HEK293 (cell line): ENCODE data around the gene NDST3.

Experiments
- CTCF ChIA-PET: fragments of 350-600 bp; formaldehyde crosslinking; extraction: SDS; loops from one replicate; lab custom pipeline; 2021; ENCODE audit warnings: antibody characterized with exemption; lab: Yijun Ruan, JAX
- POLR2A ChIA-PET: fragments of 300-600 bp; formaldehyde crosslinking; extraction: SDS; loops from one replicate; lab custom pipeline; 2020; ENCODE audit warnings: antibody characterized with exemption, inconsistent platforms; lab: Yijun Ruan, JAX
- H3K27ac ChIP-seq: fragments of 200-500 bp; sonication (Bioruptor generic); 2 replicates; pipeline ENCODE4 v1.5.1; 2014; ENCODE audit warnings: low read depth, low read length, control low read depth, inconsistent platforms; ENCODE audit errors: extremely low read depth
- H3K36me3 ChIP-seq, 2 experiments: fragments of 200-500 bp in 1 of 2; sonication (Bioruptor generic) in 1 of 2; 1 replicate in 1 of 2; 2 replicates in 1 of 2; pipeline ENCODE4 v1.5.1; 2014 to 2017; ENCODE audit warnings: inconsistent platforms in 2 of 2, low read length in 2 of 2; ENCODE audit not compliant: control insufficient read depth in 2 of 2, insufficient read depth in 1 of 2
- H3K4me1 ChIP-seq: fragments of 200-500 bp; sonication (Bioruptor generic); 2 replicates; pipeline ENCODE4 v1.5.1; 2014; ENCODE audit warnings: mild to moderate bottlenecking, low read length, inconsistent platforms; ENCODE audit not compliant: control insufficient read depth, insufficient read depth
- H3K4me3 ChIP-seq: 2 replicates; pipeline ENCODE4 v1.5.1; 2011; ENCODE audit warnings: low read depth, mild to moderate bottlenecking, control low read depth, low read length, moderate library complexity
- H3K9me3 ChIP-seq: fragments of 200-500 bp; sonication (Bioruptor generic); 2 replicates; pipeline ENCODE4 v1.5.1; 2014; ENCODE audit warnings: low read depth, low read length, inconsistent platforms; ENCODE audit not compliant: control insufficient read depth, insufficient read depth
- GFI1B ChIP-seq: fragments of 450-650 bp; formaldehyde crosslinking; IDR thresholded peaks from 2 replicates; pipeline ENCODE4 v1.5.1; 2016; ENCODE audit warnings: missing biosample characterization, missing genetic modification characterization
- MYNN ChIP-seq: fragments of 450-650 bp; formaldehyde crosslinking; IDR thresholded peaks from 2 replicates; pipeline ENCODE4 v1.5.1; 2016; ENCODE audit warnings: missing biosample characterization, missing genetic modification characterization, borderline replicate concordance
- PRDM6 ChIP-seq: fragments of 450-650 bp; formaldehyde crosslinking; IDR thresholded peaks from 2 replicates; pipeline ENCODE4 v1.5.1; 2017; ENCODE audit warnings: missing biosample characterization, missing genetic modification characterization
- SP3 ChIP-seq: fragments of 450-650 bp; formaldehyde crosslinking; IDR thresholded peaks from 2 replicates; pipeline ENCODE4 v1.5.1; 2016; ENCODE audit warnings: missing biosample characterization, missing genetic modification characterization
- ZNF10 ChIP-seq: fragments of 450-650 bp; formaldehyde crosslinking; IDR thresholded peaks from 2 replicates; pipeline ENCODE4 v1.5.1; 2017; ENCODE audit warnings: missing biosample characterization, missing genetic modification characterization
- ZNF23 ChIP-seq: fragments of 450-650 bp; formaldehyde crosslinking; IDR thresholded peaks from 2 replicates; pipeline ENCODE4 v1.5.1; 2016; ENCODE audit warnings: missing biosample characterization, missing genetic modification characterization, borderline replicate concordance
- ZNF324 ChIP-seq: fragments of 450-650 bp; formaldehyde crosslinking; IDR thresholded peaks from 2 replicates; pipeline ENCODE4 v1.5.1; 2016; ENCODE audit warnings: missing biosample characterization, missing genetic modification characterization
- ZNF341 ChIP-seq: fragments of 450-650 bp; formaldehyde crosslinking; IDR thresholded peaks from 2 replicates; pipeline ENCODE4; 2016; ENCODE audit warnings: low read depth, missing biosample characterization, missing genetic modification characterization
- ZNF394 ChIP-seq: fragments of 450-650 bp; formaldehyde crosslinking; IDR thresholded peaks from 2 replicates; pipeline ENCODE4 v1.5.1; 2016; ENCODE audit warnings: missing biosample characterization, missing genetic modification characterization, mild to moderate bottlenecking, moderate library complexity, borderline replicate concordance
- ZNF501 ChIP-seq: fragments of 450-650 bp; formaldehyde crosslinking; IDR thresholded peaks from 2 replicates; pipeline ENCODE4 v1.5.1; 2016; ENCODE audit warnings: missing biosample characterization, missing genetic modification characterization
- ZNF518A ChIP-seq: fragments of 450-650 bp; formaldehyde crosslinking; conservative IDR thresholded peaks from 2 replicates; pipeline ENCODE4 v1.5.1; 2016; ENCODE audit warnings: low read depth, missing biosample characterization, missing genetic modification characterization
- ZNF585B ChIP-seq: fragments of 450-650 bp; formaldehyde crosslinking; IDR thresholded peaks from 2 replicates; pipeline ENCODE4 v1.5.1; 2016; ENCODE audit warnings: missing biosample characterization, missing genetic modification characterization
- ZNF837 ChIP-seq: fragments of 450-650 bp; formaldehyde crosslinking; IDR thresholded peaks from 2 replicates; pipeline ENCODE4 v1.5.1; 2016; ENCODE audit warnings: missing biosample characterization, missing genetic modification characterization
- TF ChIP-seq, protein P1 (sequence below): fragments of 450-650 bp; formaldehyde crosslinking; IDR thresholded peaks from 2 replicates; pipeline ENCODE4 v1.5.1; 2017; ENCODE audit warnings: missing biosample characterization, missing genetic modification characterization
- TF ChIP-seq, protein P2 (sequence below): fragments of 450-650 bp; formaldehyde crosslinking; IDR thresholded peaks from 2 replicates; pipeline ENCODE4 v1.5.1; 2016; ENCODE audit warnings: missing biosample characterization, missing genetic modification characterization

Gene NDST3

DNA sequence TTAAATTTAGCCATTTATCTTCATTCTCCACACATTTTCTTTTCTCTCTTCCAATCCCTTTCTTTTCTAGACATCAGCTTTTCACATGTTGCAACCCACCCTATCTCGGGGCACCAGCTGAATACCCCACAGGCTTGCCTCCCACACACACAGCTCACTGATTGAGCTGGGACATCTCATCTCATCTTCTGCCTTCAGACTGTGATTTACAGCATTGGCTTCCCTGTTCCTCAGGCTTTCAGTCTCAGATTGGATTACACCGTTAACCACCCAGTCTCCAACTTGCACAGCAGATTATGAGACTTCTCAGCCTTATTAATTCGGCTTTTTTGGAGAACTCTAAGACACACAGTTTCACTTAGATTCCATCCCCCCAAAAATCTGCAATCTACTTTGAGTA is 224.8 kb downstream of the NDST3 start (continued):
- TF ChIP-seq PRDM6: no peak
- no peak for TF ChIP-seq ZNF837 (tag by site-specific recombination)
- no peak for TF ChIP-seq GFI1B (tag by site-specific recombination)
- no peak for TF ChIP-seq ZNF10 (tag by site-specific recombination)
- no peak for TF ChIP-seq ZNF394
- TF ChIP-seq ZNF324: no peak
- no peak for TF ChIP-seq SP3 (tag by site-specific recombination)
- no peak for TF ChIP-seq ZNF23 (tag by site-specific recombination)
- no peak for TF ChIP-seq ZNF341 (tag by site-specific recombination)

GRCh38 chr4:118260309-118260708 is 226.0 kb downstream of the NDST3 start:
- Histone ChIP-seq H3K9me3 (no peaks in the 10 kb centered on the region), H3K36me3 (no peaks in the 10 kb centered on the region), H3K4me3 (no peak overlapping the region), H3K4me1 (no peaks in the 10 kb centered on the region), H3K27ac (no peak overlapping the region)
- POLR2A ChIA-PET: no interaction called here
- CTCF ChIA-PET: interaction anchor here (1.2 to 1.3 kb wide), 2 partner anchors 11 to 36 kb away, joined by 3 read pairs; no protein-coding TSS in a partner anchor
- TF ChIP-seq ZNF394 (no peak), MYNN (no peak), ZNF501 (tag by site-specific recombination) (no peak), ZNF518A (no peak), ZNF585B (tag by site-specific recombination) (no peak)
- TF ChIP-seq, protein P1, sequence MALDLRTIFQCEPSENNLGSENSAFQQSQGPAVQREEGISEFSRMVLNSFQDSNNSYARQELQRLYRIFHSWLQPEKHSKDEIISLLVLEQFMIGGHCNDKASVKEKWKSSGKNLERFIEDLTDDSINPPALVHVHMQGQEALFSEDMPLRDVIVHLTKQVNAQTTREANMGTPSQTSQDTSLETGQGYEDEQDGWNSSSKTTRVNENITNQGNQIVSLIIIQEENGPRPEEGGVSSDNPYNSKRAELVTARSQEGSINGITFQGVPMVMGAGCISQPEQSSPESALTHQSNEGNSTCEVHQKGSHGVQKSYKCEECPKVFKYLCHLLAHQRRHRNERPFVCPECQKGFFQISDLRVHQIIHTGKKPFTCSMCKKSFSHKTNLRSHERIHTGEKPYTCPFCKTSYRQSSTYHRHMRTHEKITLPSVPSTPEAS (tag by site-specific recombination): no peak
- TF ChIP-seq, protein P2, sequence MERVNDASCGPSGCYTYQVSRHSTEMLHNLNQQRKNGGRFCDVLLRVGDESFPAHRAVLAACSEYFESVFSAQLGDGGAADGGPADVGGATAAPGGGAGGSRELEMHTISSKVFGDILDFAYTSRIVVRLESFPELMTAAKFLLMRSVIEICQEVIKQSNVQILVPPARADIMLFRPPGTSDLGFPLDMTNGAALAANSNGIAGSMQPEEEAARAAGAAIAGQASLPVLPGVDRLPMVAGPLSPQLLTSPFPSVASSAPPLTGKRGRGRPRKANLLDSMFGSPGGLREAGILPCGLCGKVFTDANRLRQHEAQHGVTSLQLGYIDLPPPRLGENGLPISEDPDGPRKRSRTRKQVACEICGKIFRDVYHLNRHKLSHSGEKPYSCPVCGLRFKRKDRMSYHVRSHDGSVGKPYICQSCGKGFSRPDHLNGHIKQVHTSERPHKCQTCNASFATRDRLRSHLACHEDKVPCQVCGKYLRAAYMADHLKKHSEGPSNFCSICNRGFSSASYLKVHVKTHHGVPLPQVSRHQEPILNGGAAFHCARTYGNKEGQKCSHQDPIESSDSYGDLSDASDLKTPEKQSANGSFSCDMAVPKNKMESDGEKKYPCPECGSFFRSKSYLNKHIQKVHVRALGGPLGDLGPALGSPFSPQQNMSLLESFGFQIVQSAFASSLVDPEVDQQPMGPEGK (tag by site-specific recombination): no peak
